Kidney epithelial cell (primary cell): ENCODE data around the gene CASP6. TPM values are rescaled to one million over a fixed set of nuclear protein-coding genes. Genes with fewer than 3 reads are reported as not detected.

ENCODE experiments used
- DNase-seq: peaks from one replicate; pipeline ENCODE4 v3.0.0-alpha.2; 2010; ENCODE audit warnings: low read depth
- H3K27me3 ChIP-seq: 2 replicates; pipeline ENCODE4 v1.6.0; 2011; ENCODE audit warnings: low read length; ENCODE audit not compliant: control insufficient read depth, insufficient read depth
- H3K36me3 ChIP-seq: 2 replicates; pipeline ENCODE4 v1.5.1; 2011; ENCODE audit warnings: low read length; ENCODE audit not compliant: control insufficient read depth, insufficient read depth
- H3K4me3 ChIP-seq: 2 replicates; pipeline ENCODE4 v1.5.1; 2011; ENCODE audit warnings: low read depth, mild to moderate bottlenecking, control low read depth, low read length
- CTCF ChIP-seq: IDR thresholded peaks from 2 replicates; pipeline ENCODE4 v1.5.1; 2011; ENCODE audit warnings: mild to moderate bottlenecking, moderate library complexity, low read length, control low read depth, inconsistent platforms; ENCODE audit not compliant: insufficient read depth, poor library complexity, severe bottlenecking
- total RNA-seq: library from RNA; depleted of rRNA; stranded (reverse); fragments of >200 nt; gene quantifications from 2 replicates; pipeline ENCODE4 v1.2.3, GENCODE V29; 2015

CASP6 gene
- total RNA-seq: 51.8 and 53.6 TPM in 2 replicates

GRCh38 chr4:109702950-109703663 is at the start of gene CASP6:
Gene CASP6, minus strand, starts transcription at chr4:109703445. Its CDS starts 50 bp downstream, at chr4:109703395.
- H3K36me3 ChIP-seq: no peaks in the 10 kb centered on the region
- peak; percentile 69 for TF ChIP-seq CTCF
- no peaks in the 10 kb centered on the region for H3K27me3 ChIP-seq
- DNase-seq: peak; percentile 7
- peak within 1 kb of the TSS; percentile 62 for H3K4me3 ChIP-seq

GRCh38 chr4:109752525-109752924 is 49.3 kb upstream of the CASP6 start:
- no peak for DNase-seq
- no peak for TF ChIP-seq CTCF
- Histone ChIP-seq H3K36me3 (no peaks in the 10 kb centered on the region), H3K4me3 (no peak overlapping the region), H3K27me3 (no peaks in the 10 kb centered on the region)

- Histone ChIP-seq H3K27me3 (no peaks in the 10 kb centered on the region), H3K4me3 (no peak overlapping the region), H3K36me3 (no peaks in the 10 kb centered on the region)
- DNase-seq: no peak
- TF ChIP-seq CTCF: no peak
These were observed 48.6 kb upstream of the CASP6 start for GRCh38 chr4:109751852-109752251.

GRCh38 chr4:109750652-109751244 is 47.5 kb upstream of the CASP6 start:
- DNase-seq: no peak
- no peaks in the 10 kb centered on the region for H3K36me3 ChIP-seq
- no peak overlapping the region for H3K4me3 ChIP-seq
- no peak for TF ChIP-seq CTCF
- no peaks in the 10 kb centered on the region for H3K27me3 ChIP-seq

GRCh38 chr4:109749388-109750082 is 46.3 kb upstream of the CASP6 start:
- no peak for TF ChIP-seq CTCF
- DNase-seq: no peak
- Histone ChIP-seq H3K27me3 (no peaks in the 10 kb centered on the region), H3K4me3 (no peak overlapping the region), H3K36me3 (no peaks in the 10 kb centered on the region)
